Suprapubic skin (tissue), 4 donors: ENCODE results near the gene TAS2R5.

Experiments used
- CTCF ChIP-seq, 2 donors: fragments of 200-600 bp in 1 of 2; fragments of 450-650 bp in 1 of 2; sonication (generic) in 1 of 2; IDR thresholded peaks; one replicate each; pipeline ENCODE4 v1.5.1; 2016 to 2019; ENCODE audit warnings: antibody characterized with exemption in 2 of 2, mild to moderate bottlenecking in 1 of 2, moderate library complexity in 1 of 2
- EP300 ChIP-seq: sonication (generic); formaldehyde crosslinking; IDR thresholded peaks from one replicate; pipeline ENCODE4 v1.6.1; 2017; ENCODE audit warnings: antibody characterized with exemption
- POLR2A ChIP-seq, 2 donors: fragments of 450-650 bp; IDR thresholded peaks; one replicate each; pipeline ENCODE4 v1.6.1; 2017; ENCODE audit warnings: antibody characterized with exemption in 2 of 2, mild to moderate bottlenecking in 2 of 2, moderate library complexity in 2 of 2
- POLR2AphosphoS5 ChIP-seq, 3 donors: sonication (generic); formaldehyde crosslinking; IDR thresholded peaks; one replicate each; pipeline ENCODE4 v1.6.1; 2017; ENCODE audit warnings: antibody characterized with exemption in 3 of 3

- no peak for TF ChIP-seq CTCF (IDR thresholded peaks at IDR 0.05)
- no peak for TF ChIP-seq POLR2A (IDR thresholded peaks at IDR 0.05)
- TF ChIP-seq POLR2AphosphoS5 (IDR thresholded peaks at IDR 0.05), result no peak
- TF ChIP-seq EP300, result no peak
Measured at GRCh38 chr7:141776374-141776773, 13.6 kb upstream of the TAS2R5 start, which contains the start of gene TAS2R4.
